HG02763 (cell line): ENCODE data around the gene SEMA6B.

Experiments used
- ATAC-seq: cut with Tn5 transposase; IDR thresholded peaks from one replicate; pipeline ENCODE4 v1.9.1; 2021; ENCODE audit warnings: mild to moderate bottlenecking, moderate library complexity; ENCODE audit not compliant: unreplicated experiment

SEMA6B gene

GRCh38 chr19:4513248-4513647, 46.2 kb downstream of the SEMA6B start:
- no peak for ATAC-seq

- ATAC-seq: no peak
Measured at GRCh38 chr19:4512070-4512469, 47.4 kb downstream of the SEMA6B start.

- ATAC-seq: no peak
Measured at GRCh38 chr19:4511300-4512054, 48.0 kb downstream of the SEMA6B start.

- no peak for ATAC-seq
Measured at GRCh38 chr19:4510435-4511255, 48.8 kb downstream of the SEMA6B start.

- ATAC-seq: no peak
Measured at GRCh38 chr19:4508698-4509097, 50.8 kb downstream of the SEMA6B start.

GRCh38 chr19:4507804-4508203, 51.7 kb downstream of the SEMA6B start:
- ATAC-seq: no peak

GRCh38 chr19:4507150-4507452, 52.4 kb downstream of the SEMA6B start:
- ATAC-seq: no peak

- no peak for ATAC-seq
Measured at GRCh38 chr19:4506449-4507149, 52.9 kb downstream of the SEMA6B start.

- no peak for ATAC-seq
Measured at GRCh38 chr19:4505570-4506448, 53.7 kb downstream of the SEMA6B start.

GRCh38 chr19:4504891-4505569, 54.5 kb downstream of the SEMA6B start:
- ATAC-seq: no peak

GRCh38 chr19:4504297-4504701, 55.2 kb downstream of the SEMA6B start:
- no peak for ATAC-seq

- no peak for ATAC-seq
Measured at GRCh38 chr19:4503825-4504170, 55.7 kb downstream of the SEMA6B start.

GRCh38 chr19:4503132-4503824, 56.2 kb downstream of the SEMA6B start:
- no peak for ATAC-seq

GRCh38 chr19:4502282-4503131, 57.0 kb downstream of the SEMA6B start:
- no peak for ATAC-seq

- no peak for ATAC-seq
Measured at GRCh38 chr19:4501691-4502090, 57.8 kb downstream of the SEMA6B start.

GRCh38 chr19:4500841-4501591, 58.5 kb downstream of the SEMA6B start:
- no peak for ATAC-seq

- ATAC-seq: no peak
Measured at GRCh38 chr19:4499855-4500254, 59.6 kb downstream of the SEMA6B start.

GRCh38 chr19:4499318-4499717, 60.2 kb downstream of the SEMA6B start:
- no peak for ATAC-seq
